NT2/D1 (cell line): Measurements from ENCODE around the gene LGALS7B.

ENCODE experiments used
- DNase-seq: peaks from one replicate; pipeline ENCODE4 v3.0.0-alpha.2; 2011; ENCODE audit warnings: low read depth, low spot score
- H3K27me3 ChIP-seq: 2 replicates; pipeline ENCODE4 v1.6.0; 2011; ENCODE audit warnings: mild to moderate bottlenecking; ENCODE audit not compliant: insufficient read length, insufficient read depth
- H3K36me3 ChIP-seq: 2 replicates; pipeline ENCODE4 v1.6.1; 2011; ENCODE audit warnings: mild to moderate bottlenecking, low read length, mixed read lengths; ENCODE audit not compliant: insufficient read depth, insufficient read length
- H3K4me1 ChIP-seq: 2 replicates; pipeline ENCODE4 v1.5.1; 2011; ENCODE audit not compliant: insufficient read depth, insufficient read length
- H3K4me3 ChIP-seq: 2 replicates; pipeline ENCODE4 v1.5.1; 2011; ENCODE audit warnings: low read depth; ENCODE audit not compliant: insufficient read length
- H3K9ac ChIP-seq: 2 replicates; pipeline ENCODE4 v1.6.0; 2011; ENCODE audit warnings: low read depth; ENCODE audit not compliant: insufficient read length
- H3K9me3 ChIP-seq: 2 replicates; pipeline ENCODE4 v1.5.1; 2011; ENCODE audit warnings: mild to moderate bottlenecking, low read length; ENCODE audit not compliant: insufficient read depth
- SUZ12 ChIP-seq: IDR thresholded peaks from 2 replicates; pipeline ENCODE4 v1.6.1; 2011; ENCODE audit not compliant: insufficient read length, insufficient read depth; ENCODE audit errors: extremely low read depth
- YY1 ChIP-seq: IDR thresholded peaks from 2 replicates; pipeline ENCODE4 v1.6.1; 2011; ENCODE audit not compliant: insufficient read length, insufficient read depth
- ZNF274 ChIP-seq: IDR thresholded peaks from 2 replicates; pipeline ENCODE4 v1.6.1; 2011; ENCODE audit warnings: mild to moderate bottlenecking, low read depth, low read length

Gene LGALS7B

GRCh38 chr19:38788478-38789243, at the start of gene LGALS7B:
Gene LGALS7B (plus strand): TSS chr19:38789200. CDS start chr19:38789227, 27 bp downstream.
- DNase-seq: no peak
- Histone ChIP-seq H3K9me3 (no peaks in the 10 kb centered on the region), H3K36me3 (no peaks in the 10 kb centered on the region), H3K4me1 (no peaks in the 10 kb centered on the region), H3K4me3 (no peak within 1 kb of the TSS), H3K27me3 (no peaks in the 10 kb centered on the region), H3K9ac (no peak within 1 kb of the TSS)
- TF ChIP-seq SUZ12 (no peak), ZNF274 (no peak), YY1 (no peak)

- H3K27me3 ChIP-seq: peaks cover 3% of the 10 kb centered on the region
- no peak overlapping the region for H3K4me3 ChIP-seq
- H3K9me3 ChIP-seq: no peaks in the 10 kb centered on the region
- no peak overlapping the region for H3K9ac ChIP-seq
- TF ChIP-seq YY1 (no peak), SUZ12 (no peak), ZNF274 (no peak)
- DNase-seq: no peak
- H3K36me3 ChIP-seq: no peaks in the 10 kb centered on the region
- peaks cover 6% of the 10 kb centered on the region for H3K4me1 ChIP-seq
These were observed 49.4 kb upstream of the LGALS7B start for GRCh38 chr19:38739440-38740256.

DNA sequence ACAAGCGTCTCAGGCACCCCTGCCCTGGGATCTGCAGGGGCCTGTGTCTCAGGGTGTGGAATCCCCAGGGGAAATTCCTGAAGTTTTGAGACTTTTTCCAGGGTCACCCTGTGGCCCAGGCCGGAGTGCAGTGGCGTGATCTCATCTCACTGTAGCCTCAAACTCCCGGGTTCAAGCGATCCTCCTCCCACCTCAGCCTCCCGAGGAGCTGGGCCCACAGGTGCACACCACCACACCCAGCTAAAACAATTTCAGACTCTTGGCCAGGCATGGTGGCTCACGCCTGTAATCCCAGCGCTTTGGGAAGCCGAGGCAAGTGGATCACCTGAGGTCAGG, 48.8 kb upstream of the LGALS7B start:
- Histone ChIP-seq H3K9ac (no peak overlapping the region), H3K4me3 (no peak overlapping the region), H3K27me3 (peaks cover 3% of the 10 kb centered on the region), H3K36me3 (no peaks in the 10 kb centered on the region), H3K9me3 (no peaks in the 10 kb centered on the region), H3K4me1 (peaks cover 2% of the 10 kb centered on the region)
- no peak for DNase-seq
- TF ChIP-seq SUZ12: no peak
- TF ChIP-seq YY1: no peak
- no peak for TF ChIP-seq ZNF274

GRCh38 chr19:38740932-38741331, 48.1 kb upstream of the LGALS7B start:
- no peak for DNase-seq
- peaks cover 3% of the 10 kb centered on the region for H3K27me3 ChIP-seq
- H3K9ac ChIP-seq: no peak overlapping the region
- no peak for TF ChIP-seq SUZ12
- no peak for TF ChIP-seq YY1
- no peak for TF ChIP-seq ZNF274
- H3K4me1 ChIP-seq: peaks cover 2% of the 10 kb centered on the region
- H3K4me3 ChIP-seq: no peak overlapping the region
- H3K36me3 ChIP-seq: no peaks in the 10 kb centered on the region
- no peaks in the 10 kb centered on the region for H3K9me3 ChIP-seq

- no peak for DNase-seq
- Histone ChIP-seq H3K27me3 (peaks cover 3% of the 10 kb centered on the region), H3K9me3 (no peaks in the 10 kb centered on the region), H3K4me3 (no peak overlapping the region), H3K4me1 (peaks cover 2% of the 10 kb centered on the region), H3K36me3 (no peaks in the 10 kb centered on the region), H3K9ac (no peak overlapping the region)
- TF ChIP-seq YY1 (no peak), ZNF274 (no peak), SUZ12 (no peak)
These were observed 47.3 kb upstream of the LGALS7B start for GRCh38 chr19:38741670-38742069.

GRCh38 chr19:38742296-38742695, 46.7 kb upstream of the LGALS7B start:
- no peak for DNase-seq
- no peak overlapping the region for H3K9ac ChIP-seq
- H3K4me3 ChIP-seq: no peak overlapping the region
- H3K36me3 ChIP-seq: no peaks in the 10 kb centered on the region
- peaks cover under 1% of the 10 kb centered on the region for H3K4me1 ChIP-seq
- H3K9me3 ChIP-seq: no peaks in the 10 kb centered on the region
- TF ChIP-seq ZNF274 (no peak), YY1 (no peak)
- H3K27me3 ChIP-seq: peaks cover 6% of the 10 kb centered on the region

DNA sequence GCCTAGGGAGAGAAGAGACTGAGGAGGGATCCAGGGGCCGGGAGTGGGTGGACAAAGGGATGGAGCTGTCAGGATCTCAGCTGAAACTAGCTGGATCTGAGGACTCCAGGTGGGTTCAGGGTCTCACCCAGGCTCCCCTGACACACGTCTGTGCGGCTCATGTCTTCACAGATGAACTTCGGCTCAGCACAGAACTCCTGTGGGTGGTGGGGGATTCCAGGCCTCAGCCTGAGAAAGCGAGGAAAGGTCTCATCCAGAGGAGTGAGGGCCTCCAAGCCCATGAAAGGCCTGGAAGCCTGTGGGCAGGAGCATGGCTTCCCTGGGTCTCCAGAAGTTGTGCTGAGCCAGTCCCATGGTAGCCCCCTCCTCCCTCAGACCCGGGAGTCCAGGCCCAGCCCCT, 46.1 kb upstream of the LGALS7B start:
- Histone ChIP-seq H3K9ac (no peak overlapping the region), H3K4me3 (no peak overlapping the region), H3K9me3 (no peaks in the 10 kb centered on the region), H3K36me3 (no peaks in the 10 kb centered on the region), H3K27me3 (peaks cover 6% of the 10 kb centered on the region), H3K4me1 (no peaks in the 10 kb centered on the region)
- no peak for DNase-seq
- TF ChIP-seq YY1 (no peak), SUZ12 (no peak), ZNF274 (no peak)
